H1 (cell line): ENCODE measurements around the gene TRAPPC2L. TPM values are rescaled to one million over a fixed set of nuclear protein-coding genes. Genes with fewer than 3 reads are reported as not detected.

ENCODE experiments used
- CTCF ChIA-PET: fragments of 300-600 bp; sonication (Branson Sonifier 250); formaldehyde crosslinking; loops from one replicate; lab custom pipeline; 2021; ENCODE audit not compliant: partially characterized antibody; lab: Charles Lee
- POLR2A ChIA-PET: fragments of 300-600 bp; sonication (Branson Sonifier 250); formaldehyde crosslinking; loops from one replicate; lab custom pipeline; 2021; ENCODE audit warnings: inconsistent platforms; ENCODE audit not compliant: partially characterized antibody; lab: Charles Lee
- DNase-seq, 2 experiments: peaks; one replicate each; pipeline versions ENCODE4 v3.0.0 to v3.0.0-alpha.2; 2010 to 2022; ENCODE audit warnings: low spot score in 2 of 2, low read depth in 1 of 2, mixed read lengths in 1 of 2
- FAIRE-seq: peaks from 2 replicates; lab custom pipeline; 2011; peaks lifted over from hg19 to GRCh38; lab: Jason Lieb, UNC
- H2AFZ ChIP-seq: 2 replicates; pipeline ENCODE4 v1.8.1; 2012; ENCODE audit warnings: low read length, inconsistent platforms
- H2AK5ac ChIP-seq: 2 replicates; pipeline ENCODE4 v1.6.1; 2013; ENCODE audit warnings: low read depth, low read length
- H2BK120ac ChIP-seq: replicated peaks from 2 replicates; pipeline ENCODE3; 2013; ENCODE audit warnings: low read depth, low read length, inconsistent platforms
- H2BK12ac ChIP-seq: 2 replicates; pipeline ENCODE4 v1.6.1; 2013; ENCODE audit warnings: low read depth, low read length
- H2BK15ac ChIP-seq: 2 replicates; pipeline ENCODE4 v1.6.1; 2013; ENCODE audit warnings: low read length
- H2BK20ac ChIP-seq: 2 replicates; pipeline ENCODE4 v1.6.1; 2013; ENCODE audit warnings: low read length
- H2BK5ac ChIP-seq: 2 replicates; pipeline ENCODE4 v1.6.1; 2013; ENCODE audit warnings: low read depth, low read length
- H3K14ac ChIP-seq: 2 replicates; pipeline ENCODE4 v1.6.1; 2013; ENCODE audit warnings: inconsistent platforms; ENCODE audit not compliant: insufficient read length
- H3K18ac ChIP-seq: 2 replicates; pipeline ENCODE4 v1.6.1; 2013; ENCODE audit warnings: low read length; ENCODE audit errors: extremely low read depth
- H3K23ac ChIP-seq: 2 replicates; pipeline ENCODE4 v1.6.1; 2013; ENCODE audit warnings: inconsistent platforms; ENCODE audit not compliant: insufficient read length
- H3K23me2 ChIP-seq: 2 replicates; pipeline ENCODE4 v1.6.1; 2013; ENCODE audit warnings: low read depth, low read length
- H3K27ac ChIP-seq: 2 replicates; pipeline ENCODE4 v1.6.1; 2011; ENCODE audit warnings: low read depth, low read length, inconsistent platforms
- H3K27me3 ChIP-seq, 4 experiments: replicated peaks in 1 of 4; 1 replicate in 1 of 4; 2 replicates in 3 of 4; pipeline versions ENCODE4 v1.6.1 to v1.8.1; 2011 to 2013; ENCODE audit warnings: low read length in 3 of 4, mild to moderate bottlenecking in 3 of 4, inconsistent platforms in 2 of 4, mixed read lengths in 2 of 4, moderate library complexity in 1 of 4; ENCODE audit not compliant: control insufficient read depth in 3 of 4, insufficient read depth in 3 of 4; ENCODE audit errors: extremely low read depth in 1 of 4
- H3K36me3 ChIP-seq, 4 experiments: 2 replicates each; pipeline versions ENCODE4 v1.6.1 to v1.8.1; 2011 to 2013; ENCODE audit warnings: mild to moderate bottlenecking in 4 of 4, low read length in 3 of 4, moderate library complexity in 2 of 4, control low read depth in 1 of 4, inconsistent platforms in 1 of 4; ENCODE audit not compliant: insufficient read depth in 4 of 4, control insufficient read depth in 2 of 4
- H3K4ac ChIP-seq: replicated peaks from 2 replicates; pipeline ENCODE3; 2013; ENCODE audit warnings: low read length, low read depth, mixed read lengths, inconsistent platforms; ENCODE audit not compliant: insufficient read length
- H3K4me1 ChIP-seq, 4 experiments: replicated peaks in 1 of 4; 1 replicate in 1 of 4; 2 replicates in 3 of 4; pipeline versions ENCODE4 v1.6.1 to v1.8.1; 2011 to 2013; ENCODE audit warnings: low read length in 3 of 4, inconsistent platforms in 2 of 4, mixed read lengths in 1 of 4; ENCODE audit not compliant: insufficient read depth in 4 of 4, control insufficient read depth in 3 of 4
- H3K4me2 ChIP-seq, 2 experiments: 2 replicates each; pipeline versions ENCODE4 v1.6.1 to v1.8.1; 2011 to 2013; ENCODE audit warnings: low read depth in 2 of 2, low read length in 2 of 2, control low read depth in 1 of 2, inconsistent platforms in 1 of 2, mild to moderate bottlenecking in 1 of 2; ENCODE audit not compliant: insufficient read depth in 1 of 2
- H3K4me3 ChIP-seq, 4 experiments: fragments of 200-600, 300-600 bp in 1 of 4; sonication (generic), shearing (Covaris generic), sonication (Bioruptor Twin) in 1 of 4; 2 replicates each; pipeline versions ENCODE4 v1.5.1 to v1.8.1; 2011 to 2016; ENCODE audit warnings: low read length in 4 of 4, low read depth in 3 of 4, control low read depth in 2 of 4, inconsistent platforms in 2 of 4, mild to moderate bottlenecking in 2 of 4, mixed read lengths in 1 of 4, moderate library complexity in 1 of 4; ENCODE audit not compliant: insufficient read depth in 2 of 4; ENCODE audit errors: extremely low read depth in 1 of 4
- H3K56ac ChIP-seq: replicated peaks from 2 replicates; pipeline ENCODE3; 2013; ENCODE audit warnings: low read depth, mild to moderate bottlenecking, mixed read lengths, low read length, inconsistent platforms; ENCODE audit not compliant: insufficient read length
- H3K79me1 ChIP-seq: 2 replicates; pipeline ENCODE4 v1.6.1; 2013; ENCODE audit warnings: low read depth, low read length, control low read depth
- H3K79me2 ChIP-seq, 2 experiments: 2 replicates each; pipeline versions ENCODE4 v1.6.1 to v1.8.1; 2012 to 2013; ENCODE audit warnings: low read length in 2 of 2, mild to moderate bottlenecking in 2 of 2, inconsistent platforms in 1 of 2; ENCODE audit not compliant: insufficient read depth in 2 of 2, control insufficient read depth in 1 of 2
- H3K9ac ChIP-seq, 4 experiments: replicated peaks in 1 of 4; 1 replicate in 1 of 4; 2 replicates in 3 of 4; pipeline versions ENCODE4 v1.6.1 to v1.8.1; 2011 to 2013; ENCODE audit warnings: low read depth in 3 of 4, low read length in 3 of 4, control low read depth in 2 of 4, mild to moderate bottlenecking in 2 of 4, moderate library complexity in 2 of 4, inconsistent platforms in 1 of 4; ENCODE audit errors: extremely low read depth in 1 of 4
- H3K9me3 ChIP-seq, 2 experiments: 2 replicates each; pipeline versions ENCODE4 v1.6.1 to v1.8.1; 2012 to 2013; ENCODE audit warnings: mild to moderate bottlenecking in 2 of 2, moderate library complexity in 2 of 2, control low read depth in 1 of 2, inconsistent platforms in 1 of 2, low read depth in 1 of 2, low read length in 1 of 2, mixed read lengths in 1 of 2; ENCODE audit not compliant: insufficient read depth in 2 of 2
- H4K20me1 ChIP-seq, 2 experiments: replicated peaks in 1 of 2; 2 replicates each; pipeline versions ENCODE3 to v1.8.1; 2011 to 2013; ENCODE audit warnings: inconsistent platforms in 2 of 2, low read length in 2 of 2, mild to moderate bottlenecking in 1 of 2; ENCODE audit not compliant: insufficient read depth in 2 of 2, control insufficient read depth in 1 of 2
- H4K5ac ChIP-seq: 2 replicates; pipeline ENCODE4 v1.6.1; 2013; ENCODE audit warnings: low read length, low read depth, mixed read lengths, inconsistent platforms; ENCODE audit not compliant: insufficient read length
- H4K8ac ChIP-seq: 2 replicates; pipeline ENCODE4 v1.8.0; 2013; ENCODE audit warnings: mild to moderate bottlenecking, moderate library complexity, low read length, inconsistent platforms; ENCODE audit not compliant: insufficient read depth; ENCODE audit errors: extremely low read depth
- H4K91ac ChIP-seq: replicated peaks from 2 replicates; pipeline ENCODE3; 2013; ENCODE audit warnings: low read length, mixed read lengths, inconsistent platforms; ENCODE audit not compliant: insufficient read length
- GABPA ChIP-seq: IDR thresholded peaks from 2 replicates; pipeline ENCODE4 v1.6.1; 2011; ENCODE audit warnings: mild to moderate bottlenecking, low read length, moderate library complexity, borderline replicate concordance; ENCODE audit not compliant: insufficient read depth
- POLR2A ChIP-seq, 2 experiments: IDR thresholded peaks; 1 replicate in 1 of 2; 2 replicates in 1 of 2; pipeline ENCODE4 v1.6.1; 2011; ENCODE audit warnings: low read depth in 2 of 2, low read length in 2 of 2, mild to moderate bottlenecking in 2 of 2; ENCODE audit errors: control extremely low read depth in 1 of 2
- SIX5 ChIP-seq: IDR thresholded peaks from 2 replicates; pipeline ENCODE4 v1.6.1; 2011; ENCODE audit warnings: mild to moderate bottlenecking, low read depth, low read length
- WGBS, 2 experiments: shearing (Covaris generic) in 1 of 2; methylation state at CpG; one replicate each; pipeline versions ENCODE4 v1.1.6 to v1.1.7; 2013 to 2015; ENCODE audit warnings: low lambda C conversion rate in 2 of 2, mixed read lengths in 2 of 2, inconsistent platforms in 1 of 2, low coverage in 1 of 2, missing lambda C conversion rate in 1 of 2; ENCODE audit not compliant: insufficient replicate concordance in 2 of 2, insufficient coverage in 1 of 2, insufficient read length in 1 of 2; ENCODE audit errors: extremely low coverage in 1 of 2, missing lambda C conversion rate in 1 of 2; 5-methylcytosine and 5-hydroxymethylcytosine counted together
- polyA plus RNA-seq, 7 experiments: library from polyadenylated mRNA; depleted of rRNA in 3 of 7; stranded (reverse) in 5 of 7; unstranded in 2 of 7; fragments of >200 nt in 5 of 7; fragments of 200-250 nt in 2 of 7; gene quantifications; 1 replicate in 5 of 7; 2 replicates in 1 of 7; 4 replicates in 1 of 7; pipeline versions ENCODE4 v1.2.1 to v1.2.3, GENCODE V29; 2011 to 2013; ENCODE audit warnings: missing spikeins in 2 of 7, mixed read lengths in 2 of 7
- total RNA-seq: library from RNA; stranded (reverse); fragmentation: NEBNext Ultra II Directional; extraction: Animal tissue kit (Norgen Biotek cat#: 25700); gene quantifications from 2 replicates; pipeline ENCODE4 v1.2.1, GENCODE V29; 2021

Gene TRAPPC2L
- total and polyA plus RNA-seq, 2 of the 8 experiments (the other 6 are each of a cell fraction or from before 2014, with no cell fraction given), result 98.7 to 133 TPM

- 88% methylated on average over 20 of the region's 21 CpGs; no CpG with 5 or more reads in 1 of the 2 experiments for WGBS, 2 experiments
These were observed 29.2 kb upstream of the TRAPPC2L start for GRCh38 chr16:88827727-88828126.

More at GRCh38 chr16:88827727-88828126, 29.2 kb upstream of the TRAPPC2L start:
- no peak overlapping the region for H2BK20ac ChIP-seq
- H3K4me1 ChIP-seq, result 0 out of 7 replicates have a peak, but pooled peaks cover 0 to 2% (median 0%) of the 10 kb centered on the region in 4 experiments
- H3K27me3 ChIP-seq, result no peaks in the 10 kb centered on the region
- no peak overlapping the region for H2AFZ ChIP-seq
- CTCF ChIA-PET, result interaction anchor here (0.8 to 2.0 kb wide), 5 partner anchors 10 to 79 kb away, joined by 3 to 10 read pairs (median 3); no protein-coding TSS in a partner anchor
- FAIRE-seq (no peak), DNase-seq (no peak)
- no peak overlapping the region for H4K8ac ChIP-seq
- H3K23ac ChIP-seq, result no peak overlapping the region
- no peak overlapping the region for H4K5ac ChIP-seq
- H3K14ac ChIP-seq, result no peak overlapping the region
- no peak overlapping the region for H2BK5ac ChIP-seq
- H3K23me2 ChIP-seq, result no peaks in the 10 kb centered on the region
- no peak overlapping the region for H3K18ac ChIP-seq
- no peak overlapping the region for H3K4me3 ChIP-seq
- H3K9ac ChIP-seq, result no peak overlapping the region
- H3K9me3 ChIP-seq, result no peaks in the 10 kb centered on the region
- TF ChIP-seq GABPA, result no peak
- no peak for TF ChIP-seq SIX5
- no peak for TF ChIP-seq POLR2A (IDR thresholded peaks at IDR 0.05; ENCODE audit: control extremely low read depth in 1 of 2, low read depth in 2 of 2, low read length in 2 of 2)
- POLR2A ChIA-PET, result interaction anchor here (1.1 to 2.2 kb wide), 2 partner anchors 16 to 20 kb away, joined by 3 to 8 read pairs; partner anchors contain the start of gene APRT
- H3K36me3 ChIP-seq, result no peaks in the 10 kb centered on the region
- H4K20me1 ChIP-seq, result peaks cover 2 to 6% of the 10 kb centered on the region in 2 experiments
- H3K79me1 ChIP-seq, result 0 out of 2 replicates have a peak, but pooled peaks cover 3% of the 10 kb centered on the region
- H3K79me2 ChIP-seq, result no peaks in the 10 kb centered on the region
- H2BK12ac ChIP-seq, result no peak overlapping the region
- no peak overlapping the region for H3K4ac ChIP-seq
- H3K56ac ChIP-seq, result no peak overlapping the region
- no peak overlapping the region for H2AK5ac ChIP-seq
- H2BK15ac ChIP-seq, result no peak overlapping the region
- H3K4me2 ChIP-seq, result no peak overlapping the region
- H2BK120ac ChIP-seq, result no peak overlapping the region
- no peak overlapping the region for H4K91ac ChIP-seq
- H3K27ac ChIP-seq, result no peak overlapping the region
